Activated naive CD4-positive, alpha-beta T cell (primary cell): ENCODE measurements around the gene PDE10A.
"Not testable (repeated sequence)": the region's sequence is repeated elsewhere in the genome, so short reads cannot be mapped to it uniquely, and the experiment has no call there.

Experiments used
- DNase-seq, 4 experiments: peaks; one replicate each; lab custom pipeline; 2025; lab: John Stamatoyannopoulos, UW

PDE10A gene

GRCh38 chr6:165624871-165625639 is 38.0 kb downstream of the PDE10A start:
- DNase-seq, result no peak

GRCh38 chr6:165621940-165622339 is 41.1 kb downstream of the PDE10A start:
- DNase-seq, result no peak

GRCh38 chr6:165618891-165619290 is 44.1 kb downstream of the PDE10A start:
- not testable (repeated sequence) for DNase-seq

- no peak for DNase-seq
Observed at GRCh38 chr6:165618241-165618640, 44.8 kb downstream of the PDE10A start.

- no peak for DNase-seq
Observed at GRCh38 chr6:165617528-165617927, 45.5 kb downstream of the PDE10A start.

GRCh38 chr6:165616116-165616515 is 46.9 kb downstream of the PDE10A start:
- DNase-seq, result no peak

- DNase-seq, result no peak
Observed at GRCh38 chr6:165615636-165616035, 47.4 kb downstream of the PDE10A start.

- no peak for DNase-seq
Observed at GRCh38 chr6:165611294-165611693, 51.7 kb downstream of the PDE10A start.

GRCh38 chr6:165608577-165608976 is 54.5 kb downstream of the PDE10A start:
- DNase-seq, result not testable (repeated sequence)

GRCh38 chr6:165606740-165607008 is 56.4 kb downstream of the PDE10A start:
- no peak for DNase-seq

GRCh38 chr6:165605901-165606739 is 56.9 kb downstream of the PDE10A start:
- no peak for DNase-seq

- DNase-seq, result no peak
Observed at GRCh38 chr6:165605182-165605875, 57.7 kb downstream of the PDE10A start.

- DNase-seq, result no peak
Observed at GRCh38 chr6:165602291-165602690, 60.8 kb downstream of the PDE10A start.

- no peak for DNase-seq
Observed at GRCh38 chr6:165600606-165601005, 62.4 kb downstream of the PDE10A start.

- DNase-seq, result no peak
Observed at GRCh38 chr6:165599596-165600487, 63.2 kb downstream of the PDE10A start.

- no peak for DNase-seq
Observed at GRCh38 chr6:165599121-165599520, 63.9 kb downstream of the PDE10A start.

GRCh38 chr6:165597821-165598220 is 65.2 kb downstream of the PDE10A start:
- DNase-seq, result no peak

GRCh38 chr6:165594584-165595333 is 68.3 kb downstream of the PDE10A start:
- DNase-seq, result no peak

GRCh38 chr6:165592947-165593346 is 70.1 kb downstream of the PDE10A start:
- DNase-seq, result not testable (repeated sequence)

- no peak for DNase-seq
Observed at GRCh38 chr6:165588515-165588914, 74.5 kb downstream of the PDE10A start.

GRCh38 chr6:165587206-165587605 is 75.8 kb downstream of the PDE10A start:
- no peak for DNase-seq
